Measurements from ENCODE around the gene CTU2.

The CTU2 gene

GRCh38 chr16:88719267-88719932, 13.1 kb downstream of the CTU2 start:
- Histone ChIP-seq H3K36me3 (ENCODE audit: control insufficient read depth in 1 of 2, insufficient read depth in 2 of 2, low read length in 2 of 2) (peaks cover 31 to 93% of the 10 kb centered on the region in 2 donors), H3K9me3 (ENCODE audit: control insufficient read depth in 1 of 2, low read length in 2 of 2) (no peaks in the 10 kb centered on the region), H3K27ac (ENCODE audit: low read length) (no peak overlapping the region), H3K4me1 (ENCODE audit: control insufficient read depth in 1 of 2, insufficient read depth in 2 of 2, low read length in 2 of 2) (no peaks in the 10 kb centered on the region), H3K27me3 (ENCODE audit: low read depth, low read length) (no peaks in the 10 kb centered on the region), H3K4me3 (ENCODE audit: low read depth in 1 of 2, low read length in 2 of 2) (no peak overlapping the region)

- no peaks in the 10 kb centered on the region for H3K4me1 ChIP-seq (ENCODE audit: control insufficient read depth in 1 of 2, insufficient read depth in 2 of 2, low read length in 2 of 2)
- H3K9me3 ChIP-seq (ENCODE audit: control insufficient read depth in 1 of 2, low read length in 2 of 2): no peaks in the 10 kb centered on the region
- H3K27me3 ChIP-seq (ENCODE audit: low read depth, low read length): no peaks in the 10 kb centered on the region
- peaks cover 31 to 93% of the 10 kb centered on the region in 2 donors for H3K36me3 ChIP-seq (ENCODE audit: control insufficient read depth in 1 of 2, insufficient read depth in 2 of 2, low read length in 2 of 2)
- no peak overlapping the region for H3K27ac ChIP-seq (ENCODE audit: low read length)
- no peak overlapping the region for H3K4me3 ChIP-seq (ENCODE audit: low read depth in 1 of 2, low read length in 2 of 2)
Measured at GRCh38 chr16:88719933-88720296, 13.6 kb downstream of the CTU2 start.

- Histone ChIP-seq H3K4me3 (ENCODE audit: low read depth in 1 of 2, low read length in 2 of 2) (no peak overlapping the region), H3K27ac (ENCODE audit: low read length) (no peak overlapping the region), H3K27me3 (ENCODE audit: low read depth, low read length) (no peaks in the 10 kb centered on the region), H3K36me3 (ENCODE audit: control insufficient read depth in 1 of 2, insufficient read depth in 2 of 2, low read length in 2 of 2) (peaks cover 36 to 93% of the 10 kb centered on the region in 2 donors), H3K4me1 (ENCODE audit: control insufficient read depth in 1 of 2, insufficient read depth in 2 of 2, low read length in 2 of 2) (no peaks in the 10 kb centered on the region), H3K9me3 (ENCODE audit: control insufficient read depth in 1 of 2, low read length in 2 of 2) (no peaks in the 10 kb centered on the region)
Measured at GRCh38 chr16:88720396-88720970, 14.2 kb downstream of the CTU2 start.

GRCh38 chr16:88721236-88721635, 14.9 kb downstream of the CTU2 start:
- no peak overlapping the region for H3K27ac ChIP-seq (ENCODE audit: low read length)
- H3K36me3 ChIP-seq (ENCODE audit: control insufficient read depth in 1 of 2, insufficient read depth in 2 of 2, low read length in 2 of 2): peaks cover 34 to 93% of the 10 kb centered on the region in 2 donors
- H3K27me3 ChIP-seq (ENCODE audit: low read depth, low read length): no peaks in the 10 kb centered on the region
- H3K4me1 ChIP-seq (ENCODE audit: control insufficient read depth in 1 of 2, insufficient read depth in 2 of 2, low read length in 2 of 2): no peaks in the 10 kb centered on the region
- no peaks in the 10 kb centered on the region for H3K9me3 ChIP-seq (ENCODE audit: control insufficient read depth in 1 of 2, low read length in 2 of 2)
- H3K4me3 ChIP-seq (ENCODE audit: low read depth in 1 of 2, low read length in 2 of 2): no peak overlapping the region

- no peaks in the 10 kb centered on the region for H3K9me3 ChIP-seq (ENCODE audit: control insufficient read depth in 1 of 2, low read length in 2 of 2)
- no peak overlapping the region for H3K4me3 ChIP-seq (ENCODE audit: low read depth in 1 of 2, low read length in 2 of 2)
- H3K27me3 ChIP-seq (ENCODE audit: low read depth, low read length): no peaks in the 10 kb centered on the region
- peaks cover 28 to 93% of the 10 kb centered on the region in 2 donors for H3K36me3 ChIP-seq (ENCODE audit: control insufficient read depth in 1 of 2, insufficient read depth in 2 of 2, low read length in 2 of 2)
- H3K27ac ChIP-seq (ENCODE audit: low read length): no peak overlapping the region
- H3K4me1 ChIP-seq (ENCODE audit: control insufficient read depth in 1 of 2, insufficient read depth in 2 of 2, low read length in 2 of 2): no peaks in the 10 kb centered on the region
Measured at GRCh38 chr16:88721815-88722755, 15.8 kb downstream of the CTU2 start.

- Histone ChIP-seq H3K27ac (ENCODE audit: low read length) (no peak overlapping the region), H3K9me3 (ENCODE audit: control insufficient read depth in 1 of 2, low read length in 2 of 2) (no peaks in the 10 kb centered on the region), H3K36me3 (ENCODE audit: control insufficient read depth in 1 of 2, insufficient read depth in 2 of 2, low read length in 2 of 2) (peaks cover 20 to 91% of the 10 kb centered on the region in 2 donors)
Measured at GRCh38 chr16:88722784-88723506, 16.6 kb downstream of the CTU2 start.

GRCh38 chr16:88723507-88723887, 17.2 kb downstream of the CTU2 start:
- Histone ChIP-seq H3K36me3 (ENCODE audit: control insufficient read depth in 1 of 2, insufficient read depth in 2 of 2, low read length in 2 of 2) (peaks cover 16 to 87% of the 10 kb centered on the region in 2 donors), H3K4me3 (ENCODE audit: low read depth in 1 of 2, low read length in 2 of 2) (no peak overlapping the region), H3K27me3 (ENCODE audit: low read depth, low read length) (no peaks in the 10 kb centered on the region), H3K4me1 (ENCODE audit: control insufficient read depth in 1 of 2, insufficient read depth in 2 of 2, low read length in 2 of 2) (no peaks in the 10 kb centered on the region), H3K9me3 (ENCODE audit: control insufficient read depth in 1 of 2, low read length in 2 of 2) (no peaks in the 10 kb centered on the region), H3K27ac (ENCODE audit: low read length) (no peak overlapping the region)

More at GRCh38 chr16:88722784-88723506, 16.6 kb downstream of the CTU2 start:
- no peak overlapping the region for H3K4me3 ChIP-seq (ENCODE audit: low read depth in 1 of 2, low read length in 2 of 2)
- no peaks in the 10 kb centered on the region for H3K27me3 ChIP-seq (ENCODE audit: low read depth, low read length)
- H3K4me1 ChIP-seq (ENCODE audit: control insufficient read depth in 1 of 2, insufficient read depth in 2 of 2, low read length in 2 of 2): no peaks in the 10 kb centered on the region

GRCh38 chr16:88723911-88724310, 17.6 kb downstream of the CTU2 start:
- Histone ChIP-seq H3K4me1 (ENCODE audit: control insufficient read depth in 1 of 2, insufficient read depth in 2 of 2, low read length in 2 of 2) (no peaks in the 10 kb centered on the region), H3K36me3 (ENCODE audit: control insufficient read depth in 1 of 2, insufficient read depth in 2 of 2, low read length in 2 of 2) (peaks cover 16 to 83% of the 10 kb centered on the region in 2 donors), H3K4me3 (ENCODE audit: low read depth in 1 of 2, low read length in 2 of 2) (no peak overlapping the region), H3K9me3 (ENCODE audit: control insufficient read depth in 1 of 2, low read length in 2 of 2) (no peaks in the 10 kb centered on the region), H3K27me3 (ENCODE audit: low read depth, low read length) (no peaks in the 10 kb centered on the region), H3K27ac (ENCODE audit: low read length) (no peak overlapping the region)

GRCh38 chr16:88724855-88725555, 18.7 kb downstream of the CTU2 start:
- Histone ChIP-seq H3K27ac (ENCODE audit: low read length) (no peak overlapping the region), H3K36me3 (ENCODE audit: control insufficient read depth in 1 of 2, insufficient read depth in 2 of 2, low read length in 2 of 2) (peaks cover 13 to 76% of the 10 kb centered on the region in 2 donors), H3K9me3 (ENCODE audit: control insufficient read depth in 1 of 2, low read length in 2 of 2) (no peaks in the 10 kb centered on the region), H3K4me3 (ENCODE audit: low read depth in 1 of 2, low read length in 2 of 2) (no peak overlapping the region), H3K27me3 (ENCODE audit: low read depth, low read length) (no peaks in the 10 kb centered on the region), H3K4me1 (ENCODE audit: control insufficient read depth in 1 of 2, insufficient read depth in 2 of 2, low read length in 2 of 2) (no peaks in the 10 kb centered on the region)

GRCh38 chr16:88725609-88726407, 19.5 kb downstream of the CTU2 start:
- Histone ChIP-seq H3K36me3 (ENCODE audit: control insufficient read depth in 1 of 2, insufficient read depth in 2 of 2, low read length in 2 of 2) (peaks cover 11 to 71% of the 10 kb centered on the region in 2 donors), H3K4me3 (ENCODE audit: low read depth in 1 of 2, low read length in 2 of 2) (no peak overlapping the region), H3K27me3 (ENCODE audit: low read depth, low read length) (no peaks in the 10 kb centered on the region), H3K27ac (ENCODE audit: low read length) (no peak overlapping the region), H3K4me1 (ENCODE audit: control insufficient read depth in 1 of 2, insufficient read depth in 2 of 2, low read length in 2 of 2) (no peaks in the 10 kb centered on the region), H3K9me3 (ENCODE audit: control insufficient read depth in 1 of 2, low read length in 2 of 2) (no peaks in the 10 kb centered on the region)
